ENCODE data around the gene SLC22A23. TPM values are rescaled to one million over a fixed set of nuclear protein-coding genes. Genes with fewer than 3 reads are reported as not detected.

SLC22A23 gene
- total and polyA plus RNA-seq, 8 donors, result 5.9 to 241 (median 18.9) TPM

- TF ChIP-seq POLR2A (IDR thresholded peaks at IDR 0.05) (no peak), EP300 (IDR thresholded peaks at IDR 0.05) (no peak), POLR2AphosphoS5 (IDR thresholded peaks at IDR 0.05) (no peak)
- TF ChIP-seq, protein P1, sequence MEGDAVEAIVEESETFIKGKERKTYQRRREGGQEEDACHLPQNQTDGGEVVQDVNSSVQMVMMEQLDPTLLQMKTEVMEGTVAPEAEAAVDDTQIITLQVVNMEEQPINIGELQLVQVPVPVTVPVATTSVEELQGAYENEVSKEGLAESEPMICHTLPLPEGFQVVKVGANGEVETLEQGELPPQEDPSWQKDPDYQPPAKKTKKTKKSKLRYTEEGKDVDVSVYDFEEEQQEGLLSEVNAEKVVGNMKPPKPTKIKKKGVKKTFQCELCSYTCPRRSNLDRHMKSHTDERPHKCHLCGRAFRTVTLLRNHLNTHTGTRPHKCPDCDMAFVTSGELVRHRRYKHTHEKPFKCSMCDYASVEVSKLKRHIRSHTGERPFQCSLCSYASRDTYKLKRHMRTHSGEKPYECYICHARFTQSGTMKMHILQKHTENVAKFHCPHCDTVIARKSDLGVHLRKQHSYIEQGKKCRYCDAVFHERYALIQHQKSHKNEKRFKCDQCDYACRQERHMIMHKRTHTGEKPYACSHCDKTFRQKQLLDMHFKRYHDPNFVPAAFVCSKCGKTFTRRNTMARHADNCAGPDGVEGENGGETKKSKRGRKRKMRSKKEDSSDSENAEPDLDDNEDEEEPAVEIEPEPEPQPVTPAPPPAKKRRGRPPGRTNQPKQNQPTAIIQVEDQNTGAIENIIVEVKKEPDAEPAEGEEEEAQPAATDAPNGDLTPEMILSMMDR (IDR thresholded peaks at IDR 0.05), result no peak
- WGBS, 5 donors, result 80 to 90% (median 84%) methylated on average over 10 of the region's 10 CpGs
- Histone ChIP-seq H3K36me3 (no peaks in the 10 kb centered on the region), H3K9me3 (no peaks in the 10 kb centered on the region), H3K4me1 (peaks cover 12 to 32% (median 23%) of the 10 kb centered on the region in 4 donors), H3K27me3 (peaks cover 0 to 13% (median 0%) of the 10 kb centered on the region in 3 donors), H3K27ac (no peak overlapping the region), H3K4me3 (no peak overlapping the region)
- no peak for DNase-seq
- intact Hi-C loops (cut with DNase I; ENCODE audit: low total_unique reads), result loop anchor here (10.0 kb wide), 1 partner anchor 128 kb away; no protein-coding TSS in a partner anchor
Observed at GRCh38 chr6:3252369-3252768, 204.5 kb downstream of the SLC22A23 start.

DNA sequence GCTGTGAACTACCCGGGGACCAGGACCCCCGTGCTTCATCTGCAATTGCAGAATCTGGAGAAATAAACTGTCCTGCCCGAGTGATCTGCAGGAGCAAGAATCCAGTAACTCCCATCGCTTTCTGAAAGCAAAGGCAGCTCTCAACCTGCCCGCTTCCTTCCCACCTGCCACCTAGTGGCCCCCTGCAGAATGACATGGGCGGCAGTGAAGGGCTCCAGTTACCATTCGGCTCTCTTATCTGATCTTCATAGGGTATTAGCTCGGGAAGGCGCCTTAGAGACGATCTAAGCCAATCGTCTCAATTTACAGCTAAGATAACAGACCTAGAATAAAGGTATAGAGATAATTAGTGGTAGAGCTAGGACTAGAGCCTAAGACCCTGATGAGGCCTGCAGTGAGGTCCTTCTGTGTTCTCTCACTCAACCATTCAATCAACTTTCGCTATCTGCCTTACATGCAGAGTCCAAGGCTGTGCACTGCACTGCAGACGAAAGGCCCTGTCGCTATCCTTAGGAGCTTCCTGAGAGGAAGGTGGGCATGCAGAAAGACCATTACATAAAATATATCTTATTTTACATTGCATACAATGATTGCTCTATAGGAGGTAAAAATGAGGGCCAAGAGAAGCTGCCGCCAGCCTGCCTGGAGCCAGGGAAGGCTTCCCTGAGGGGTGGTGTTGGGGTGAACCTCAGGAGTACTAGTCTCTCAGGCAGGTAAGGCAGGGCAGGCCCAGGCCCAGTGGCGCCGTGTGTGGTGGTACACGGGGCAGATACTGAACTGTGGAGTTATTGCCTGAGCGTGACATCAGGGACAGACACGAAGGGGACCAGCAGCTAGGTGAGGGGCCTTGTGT, 205.2 kb downstream of the SLC22A23 start:
- intact Hi-C loops (cut with DNase I; ENCODE audit: low total_unique reads), result loop anchor here (10.0 kb wide), 1 partner anchor 127 kb away; no protein-coding TSS in a partner anchor
- 33 to 36% (median 35%) methylated on average over 20 of the region's 20 CpGs for WGBS, 5 donors

DNA sequence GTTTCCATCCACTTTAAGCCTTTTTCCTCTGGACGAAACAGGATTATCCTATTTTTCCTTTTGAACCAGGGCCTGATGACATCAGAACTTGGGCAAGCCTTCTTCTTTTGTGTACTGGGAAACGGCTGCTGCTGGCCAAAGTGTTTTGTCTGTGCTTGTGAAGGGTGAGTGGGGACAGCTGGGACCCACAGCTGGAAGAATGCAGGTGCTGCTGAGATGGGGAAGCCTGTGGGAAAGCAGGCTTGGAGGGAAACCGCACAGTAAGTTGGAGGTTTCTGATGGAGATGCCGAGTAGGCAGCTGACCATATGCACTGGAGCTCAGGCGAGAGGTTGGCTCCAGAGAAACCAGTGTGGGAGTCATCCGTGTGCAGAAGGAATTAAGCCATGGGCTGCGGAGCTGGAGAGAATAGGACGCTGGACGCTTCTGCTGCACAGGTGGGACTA, 206.6 kb downstream of the SLC22A23 start:
- Histone ChIP-seq H3K27me3 (peaks cover 0 to 18% (median 0%) of the 10 kb centered on the region in 3 donors), H3K4me3 (no peak overlapping the region), H3K36me3 (no peaks in the 10 kb centered on the region), H3K9me3 (no peaks in the 10 kb centered on the region), H3K4me1 (peaks cover 12 to 34% (median 26%) of the 10 kb centered on the region in 4 donors), H3K27ac (no peak overlapping the region)
- peak in 1 of 2 donors; percentile 77 for DNase-seq
- WGBS, 5 donors, result 78 to 83% (median 80%) methylated on average over 9 of the region's 9 CpGs
- TF ChIP-seq EP300 (IDR thresholded peaks at IDR 0.05), result no peak
- TF ChIP-seq POLR2A (IDR thresholded peaks at IDR 0.05), result no peak
- TF ChIP-seq, protein P1 (IDR thresholded peaks at IDR 0.05), result no peak
- intact Hi-C loops (cut with DNase I; ENCODE audit: low total_unique reads), result loop anchor here (10.0 kb wide), 1 partner anchor 125 kb away; no protein-coding TSS in a partner anchor

More for the DNA sequence above, 205.2 kb downstream of the SLC22A23 start:
- H3K27ac ChIP-seq, result no peak overlapping the region
- no peaks in the 10 kb centered on the region for H3K9me3 ChIP-seq
- no peak overlapping the region for H3K4me3 ChIP-seq
- peaks cover 0 to 16% (median 0%) of the 10 kb centered on the region in 3 donors for H3K27me3 ChIP-seq
- TF ChIP-seq EP300 (IDR thresholded peaks at IDR 0.05), result no peak
- peak in 2 of 3 donors; percentile 42 to 83 for TF ChIP-seq POLR2AphosphoS5 (IDR thresholded peaks at IDR 0.05)
- TF ChIP-seq, protein P1 (IDR thresholded peaks at IDR 0.05), result peak in 5 of 7 experiments; percentile 96 to 99 (median 98)
- DNase-seq, result peak; percentile 89 to 94
- H3K36me3 ChIP-seq, result no peaks in the 10 kb centered on the region
- H3K4me1 ChIP-seq, result peaks cover 12 to 34% (median 26%) of the 10 kb centered on the region in 4 donors

- 87 to 96% (median 90%) methylated on average over 3 of the region's 3 CpGs for WGBS, 5 donors
- intact Hi-C loops (cut with DNase I; ENCODE audit: low total_unique reads), result loop anchor here (10.0 kb wide), 1 partner anchor 125 kb away; no protein-coding TSS in a partner anchor
- Histone ChIP-seq H3K27ac (no peak overlapping the region), H3K27me3 (peaks cover 0 to 18% (median 0%) of the 10 kb centered on the region in 3 donors), H3K9me3 (no peaks in the 10 kb centered on the region), H3K4me1 (peaks cover 12 to 34% (median 26%) of the 10 kb centered on the region in 4 donors), H3K36me3 (no peaks in the 10 kb centered on the region), H3K4me3 (no peak overlapping the region)
- TF ChIP-seq POLR2AphosphoS5 (IDR thresholded peaks at IDR 0.05) (no peak), EP300 (IDR thresholded peaks at IDR 0.05) (no peak), POLR2A (IDR thresholded peaks at IDR 0.05) (no peak)
- TF ChIP-seq, protein P1 (IDR thresholded peaks at IDR 0.05), result no peak
- no peak for DNase-seq
Observed at GRCh38 chr6:3249821-3250220, 207.0 kb downstream of the SLC22A23 start.

Data from stomach (tissue), 9 donors.